Activated effector memory CD4-positive, alpha-beta T cell treated with anti-CD3 and anti-CD28 coated beads, Interleukin-2, amount 50 U/mL, for 16 hours (primary cell): ENCODE results near the gene ZNF394.

Experiments
- DNase-seq: peaks from one replicate; pipeline ENCODE4 v3.0.0-alpha.2; 2020

Gene ZNF394

DNA sequence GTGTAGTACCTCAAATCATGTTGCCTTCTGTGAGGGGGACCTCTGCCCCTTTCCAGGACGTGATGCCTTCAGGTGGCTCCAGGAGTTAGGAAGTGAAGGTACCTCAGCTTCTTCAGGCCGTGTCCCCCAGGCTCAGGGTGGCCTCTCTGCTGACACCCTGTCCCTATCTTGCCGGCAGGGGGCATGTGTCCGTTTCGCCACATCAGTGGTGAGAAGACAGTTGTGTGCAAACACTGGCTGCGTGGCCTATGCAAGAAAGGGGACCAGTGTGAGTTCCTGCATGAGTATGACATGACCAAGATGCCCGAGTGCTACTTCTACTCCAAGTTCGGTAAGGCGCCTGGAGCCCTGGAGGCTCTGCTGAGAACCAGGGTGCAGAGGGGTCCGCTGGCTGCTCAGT is 52.1 kb downstream of the ZNF394 start:
- no peak for DNase-seq

DNA sequence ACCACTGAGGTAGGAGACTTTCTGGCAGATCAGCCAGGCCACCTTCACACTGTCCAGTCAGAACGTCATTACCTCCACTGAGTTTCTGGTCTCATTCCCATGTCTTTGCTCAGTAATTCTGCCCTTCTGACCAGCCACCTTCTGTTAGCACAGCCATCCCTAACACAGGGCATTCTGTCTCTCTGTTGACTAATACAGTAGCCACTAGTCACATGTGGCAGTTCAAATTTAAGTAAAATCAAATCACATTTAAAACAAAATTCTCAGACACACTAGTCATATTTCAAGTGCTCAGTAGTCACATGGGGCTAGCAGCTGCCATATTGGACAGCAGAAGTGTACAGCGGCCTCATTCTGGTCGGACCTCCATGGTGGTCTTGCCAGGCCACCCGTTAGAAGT is 54.0 kb downstream of the ZNF394 start:
- DNase-seq = no peak
